HG03064 (cell line): ENCODE measurements around the gene CYB561D1.

Experiments used
- ATAC-seq: cut with Tn5 transposase; IDR thresholded peaks from one replicate; pipeline ENCODE4 v1.9.1; 2021; ENCODE audit warnings: low read depth; ENCODE audit not compliant: unreplicated experiment

The CYB561D1 gene

DNA sequence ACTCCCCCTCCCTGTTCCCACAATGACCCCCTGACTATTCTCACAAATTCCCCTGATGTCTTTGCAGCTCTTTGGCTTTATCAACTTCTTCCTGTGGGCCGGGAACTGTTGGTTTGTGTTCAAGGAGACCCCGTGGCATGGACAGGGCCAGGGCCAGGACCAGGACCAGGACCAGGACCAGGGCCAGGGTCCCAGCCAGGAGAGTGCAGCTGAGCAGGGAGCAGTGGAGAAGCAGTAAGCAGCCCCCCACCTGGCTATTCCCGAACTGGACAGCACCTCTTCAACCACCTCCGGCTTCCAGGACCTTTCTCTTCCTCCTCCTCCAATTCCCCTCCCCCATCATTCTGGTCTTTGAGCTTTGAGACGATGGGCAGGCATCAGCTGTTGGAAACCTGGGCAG is 14.6 kb upstream of the CYB561D1 start:
- no peak for ATAC-seq

DNA sequence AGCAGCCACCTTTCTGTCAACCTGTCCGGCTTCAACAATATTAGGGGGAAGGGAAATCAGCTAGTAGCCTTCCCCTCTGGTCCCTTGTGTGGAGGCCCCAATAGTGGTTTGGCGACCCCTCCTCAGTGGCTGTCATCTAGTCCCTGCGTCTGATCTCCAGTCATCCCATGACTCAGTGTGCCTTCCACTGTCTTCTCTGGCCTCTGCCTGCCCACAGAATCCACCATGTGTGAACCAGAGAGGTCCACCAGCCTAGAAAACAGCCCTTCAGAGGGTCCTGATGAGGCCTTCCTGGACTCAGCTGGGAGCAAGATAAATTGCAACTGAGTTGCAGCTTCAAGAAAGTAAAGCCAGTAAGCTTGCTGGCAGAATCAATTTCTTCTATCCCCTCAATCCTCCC is 14.0 kb upstream of the CYB561D1 start:
- ATAC-seq = no peak

DNA sequence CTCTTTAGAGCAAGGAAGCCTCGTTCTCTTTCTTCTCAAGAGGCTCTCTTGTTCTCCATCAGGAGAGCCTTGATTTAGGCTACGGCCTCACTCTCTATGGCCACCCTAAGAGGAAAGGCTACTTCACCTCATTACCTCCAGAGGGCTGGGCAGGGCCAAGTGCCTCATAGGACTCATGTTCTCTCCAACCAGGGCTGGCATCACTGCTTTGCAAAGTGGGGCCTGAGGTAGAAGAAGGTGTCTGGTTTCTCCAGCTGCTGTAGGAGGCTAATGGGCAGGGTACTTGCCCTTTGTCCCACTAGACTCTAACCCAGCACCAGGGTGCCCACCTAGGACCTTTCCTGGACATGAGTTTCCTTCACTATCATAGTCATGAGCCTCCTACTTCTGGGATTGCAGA is 12.2 kb upstream of the CYB561D1 start:
- no peak for ATAC-seq

DNA sequence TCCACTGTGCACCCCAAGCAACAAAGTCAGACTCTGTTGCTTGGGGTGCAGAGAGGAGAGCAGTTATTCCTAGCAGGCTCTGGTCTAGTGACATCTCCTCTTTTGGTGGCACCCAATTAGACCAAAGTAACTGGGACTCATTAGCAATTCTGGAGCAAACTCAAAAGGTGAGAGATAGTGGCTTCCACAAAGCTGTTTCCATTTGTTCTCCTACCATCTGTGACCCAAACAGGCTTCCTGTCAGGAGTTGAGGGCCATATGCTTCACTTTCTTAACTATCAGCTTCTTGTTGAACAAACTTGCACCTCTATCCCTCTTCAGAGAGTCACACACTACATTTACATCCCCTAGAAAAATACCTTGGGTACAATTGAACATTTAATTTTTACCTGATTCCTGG is 11.7 kb upstream of the CYB561D1 start:
- ATAC-seq = no peak

DNA sequence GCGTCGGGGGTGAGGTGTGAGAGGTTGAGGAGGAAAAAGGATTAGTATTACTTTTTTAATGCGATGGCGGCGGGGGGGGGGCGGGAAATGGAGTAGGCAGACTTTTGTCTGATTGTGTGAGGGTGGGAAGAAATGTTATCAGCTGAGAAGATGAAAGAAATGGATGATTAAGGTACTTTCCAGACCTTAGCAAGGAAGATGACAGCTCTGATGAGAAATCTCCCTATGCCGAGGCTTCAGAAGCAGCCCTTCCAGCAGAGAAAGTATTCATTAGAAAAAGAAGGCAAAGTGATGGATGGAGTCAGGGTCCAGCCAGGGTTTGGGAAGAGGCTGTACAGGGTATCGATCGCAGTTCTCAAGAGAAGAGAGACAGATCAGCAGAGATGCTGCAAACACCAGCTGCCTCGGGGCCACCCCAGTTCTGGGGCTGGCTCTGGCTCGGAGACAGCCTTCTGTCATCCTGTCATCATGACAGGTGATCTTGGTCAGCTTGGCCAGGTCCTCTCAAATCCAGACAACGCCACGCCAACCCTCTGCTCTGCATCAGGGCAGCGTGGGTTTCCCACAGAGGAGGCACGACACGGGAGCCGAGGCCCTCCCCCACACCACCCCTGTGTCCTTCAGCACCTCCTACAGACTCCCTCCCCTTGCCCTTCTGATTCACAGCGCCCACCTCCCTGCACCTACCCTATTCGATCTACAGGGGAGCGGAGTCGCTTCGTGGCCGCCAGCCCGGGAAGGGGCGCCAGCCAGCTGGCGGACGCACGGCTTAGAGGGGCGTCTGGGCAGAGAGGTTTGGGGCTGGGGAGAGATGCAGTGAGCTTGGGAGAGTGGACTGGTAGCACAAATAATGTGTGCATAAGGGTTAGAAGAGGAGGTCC is 10.9 kb upstream of the CYB561D1 start:
- ATAC-seq = peak; percentile 22

DNA sequence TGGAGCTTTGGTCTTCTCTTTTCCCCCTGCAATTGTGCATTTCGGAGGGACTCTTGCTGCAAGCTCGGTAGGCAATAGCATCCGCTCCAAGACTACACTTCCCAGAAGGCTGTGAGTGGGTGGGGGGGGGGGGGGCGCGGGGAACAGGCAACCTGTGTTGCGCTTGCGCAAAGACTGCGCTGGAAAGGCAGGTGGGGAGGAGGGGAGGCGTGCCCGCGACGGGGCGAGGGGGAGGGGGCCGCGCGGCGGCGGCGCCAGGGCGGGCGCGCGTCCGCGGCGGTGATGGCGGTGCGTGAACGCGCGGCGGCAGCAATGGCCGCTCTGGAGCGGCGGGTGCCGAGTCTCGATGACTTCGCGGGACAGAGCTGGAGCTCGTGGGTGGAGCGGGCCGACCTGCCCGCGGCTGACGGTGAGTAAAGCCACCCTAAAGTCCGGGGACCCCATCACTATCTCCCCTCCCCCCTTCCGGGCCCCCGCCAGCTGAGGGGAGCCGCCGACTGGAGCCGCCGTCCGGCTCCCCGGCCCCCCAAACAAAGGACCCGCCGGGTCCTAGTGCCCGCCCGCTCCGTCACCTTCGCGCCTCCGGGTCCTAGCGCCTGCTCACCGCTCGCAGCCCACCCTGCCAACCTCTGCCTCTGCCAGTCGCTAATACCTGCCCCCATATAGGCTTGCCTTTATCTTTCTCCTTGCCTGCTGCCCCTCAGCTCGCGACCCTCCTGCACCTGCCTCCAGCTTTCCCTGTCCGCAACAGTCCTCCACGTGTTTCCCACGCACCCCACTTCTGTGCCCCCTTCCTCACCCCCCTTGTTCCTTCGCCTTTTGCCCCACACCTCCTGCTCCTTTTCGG is 10.0 kb upstream of the CYB561D1 start, which contains the start of gene ATXN7L2:
ATXN7L2 (plus strand) TSS at position 234 of the 847 bp plus-strand sequence; CDS start at position 283, 49 bp downstream.
- peak; percentile 71 for ATAC-seq

DNA sequence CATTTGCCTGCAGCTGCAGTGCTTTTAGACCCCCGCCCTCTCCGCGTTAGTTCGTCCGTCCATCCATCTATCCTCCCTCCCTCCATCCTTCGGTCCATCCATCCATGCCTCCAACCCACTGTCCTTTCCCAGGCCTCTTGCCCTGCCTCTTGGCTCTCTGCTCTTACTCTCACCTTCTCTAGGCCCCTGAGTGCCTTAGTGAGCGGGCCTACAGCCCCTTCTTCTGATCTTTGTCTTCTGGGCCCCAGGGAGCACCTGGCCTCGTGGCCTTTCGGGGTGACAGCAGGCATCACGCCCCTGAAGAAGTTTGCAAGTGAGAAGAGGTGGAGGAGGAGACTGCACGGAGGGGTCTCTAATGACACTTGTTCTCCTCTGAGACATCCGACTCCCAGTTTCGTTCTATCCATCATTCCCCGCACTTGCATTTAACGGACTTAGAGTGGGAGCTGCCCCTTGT is 9.3 kb upstream of the CYB561D1 start:
- ATAC-seq = no peak

DNA sequence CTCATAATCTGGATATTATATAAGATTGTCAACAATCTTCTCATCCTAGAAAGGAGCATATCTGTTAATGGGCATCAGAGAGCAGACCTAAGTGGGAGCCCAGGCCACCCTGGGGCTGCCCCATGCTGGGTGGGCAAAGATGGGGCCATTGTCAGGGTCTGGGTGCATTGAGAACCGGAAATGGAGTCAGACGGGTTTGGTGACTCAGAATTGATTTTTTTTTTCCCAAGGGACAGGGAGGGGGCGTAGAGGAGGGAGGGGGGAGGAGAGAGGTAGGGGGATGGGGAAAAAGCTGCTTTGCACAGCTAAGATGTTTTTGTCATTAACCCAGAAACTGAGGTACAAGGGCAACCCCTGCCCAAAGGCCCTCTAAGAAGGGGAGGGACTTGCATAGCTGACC is 8.9 kb upstream of the CYB561D1 start:
- ATAC-seq = no peak

DNA sequence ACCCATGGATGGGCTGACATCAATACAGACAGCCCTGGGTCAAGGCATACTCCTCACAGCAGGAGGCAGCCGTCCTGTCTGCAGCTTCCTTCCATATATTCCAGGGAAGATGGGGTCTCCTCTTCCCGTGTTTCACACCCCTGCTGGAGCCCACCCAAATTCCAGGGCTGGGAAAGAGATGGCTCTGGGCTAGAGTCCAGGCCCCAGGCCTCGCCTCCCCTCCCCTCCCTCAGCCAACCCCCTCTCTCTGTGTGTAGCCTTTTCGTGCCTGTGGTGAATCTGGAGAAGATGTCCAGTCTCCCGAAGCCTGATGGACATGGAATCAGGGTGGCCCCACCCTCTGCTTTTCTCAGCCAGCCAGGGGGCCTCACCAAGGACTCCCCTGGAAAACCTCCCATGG is 6.6 kb upstream of the CYB561D1 start:
- no peak for ATAC-seq

DNA sequence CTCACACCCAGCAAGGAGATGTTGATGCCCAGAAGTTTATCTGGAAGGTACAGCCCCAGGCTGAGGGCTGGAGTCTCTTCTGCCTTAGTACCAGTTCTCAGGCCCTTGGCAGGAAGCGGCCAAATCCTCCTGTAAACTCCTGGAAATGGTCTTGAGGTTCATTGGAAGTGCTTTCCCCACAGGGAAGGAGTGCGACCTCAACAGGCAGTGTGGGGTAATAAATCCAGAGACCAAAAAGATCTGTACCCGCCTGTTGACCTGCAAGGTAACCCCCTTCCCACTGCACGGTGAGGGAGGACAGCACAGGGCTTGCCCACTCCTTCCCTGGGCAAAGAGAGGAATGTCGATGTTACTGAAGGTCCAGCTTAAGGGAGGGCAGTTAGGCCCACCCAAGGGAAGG is 5.7 kb upstream of the CYB561D1 start:
- ATAC-seq = no peak

DNA sequence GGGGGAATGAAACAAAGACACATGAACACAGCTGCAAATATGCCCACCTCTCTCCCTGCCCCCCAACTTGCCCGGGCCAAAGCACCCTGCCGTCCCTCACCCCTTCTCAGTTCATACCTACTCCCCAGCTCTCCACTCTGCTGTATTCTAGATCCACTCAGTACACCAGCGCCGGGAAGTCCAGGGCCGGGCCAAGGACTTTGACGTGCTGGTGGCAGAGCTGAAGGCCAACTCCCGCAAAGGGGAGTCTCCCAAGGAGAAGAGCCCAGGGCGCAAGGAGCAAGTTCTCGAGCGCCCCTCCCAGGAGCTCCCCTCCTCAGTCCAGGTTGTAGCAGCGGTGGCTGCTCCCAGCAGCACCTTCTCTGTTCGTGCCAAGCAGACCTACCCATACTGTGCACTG is 5.2 kb upstream of the CYB561D1 start:
- no peak for ATAC-seq

DNA sequence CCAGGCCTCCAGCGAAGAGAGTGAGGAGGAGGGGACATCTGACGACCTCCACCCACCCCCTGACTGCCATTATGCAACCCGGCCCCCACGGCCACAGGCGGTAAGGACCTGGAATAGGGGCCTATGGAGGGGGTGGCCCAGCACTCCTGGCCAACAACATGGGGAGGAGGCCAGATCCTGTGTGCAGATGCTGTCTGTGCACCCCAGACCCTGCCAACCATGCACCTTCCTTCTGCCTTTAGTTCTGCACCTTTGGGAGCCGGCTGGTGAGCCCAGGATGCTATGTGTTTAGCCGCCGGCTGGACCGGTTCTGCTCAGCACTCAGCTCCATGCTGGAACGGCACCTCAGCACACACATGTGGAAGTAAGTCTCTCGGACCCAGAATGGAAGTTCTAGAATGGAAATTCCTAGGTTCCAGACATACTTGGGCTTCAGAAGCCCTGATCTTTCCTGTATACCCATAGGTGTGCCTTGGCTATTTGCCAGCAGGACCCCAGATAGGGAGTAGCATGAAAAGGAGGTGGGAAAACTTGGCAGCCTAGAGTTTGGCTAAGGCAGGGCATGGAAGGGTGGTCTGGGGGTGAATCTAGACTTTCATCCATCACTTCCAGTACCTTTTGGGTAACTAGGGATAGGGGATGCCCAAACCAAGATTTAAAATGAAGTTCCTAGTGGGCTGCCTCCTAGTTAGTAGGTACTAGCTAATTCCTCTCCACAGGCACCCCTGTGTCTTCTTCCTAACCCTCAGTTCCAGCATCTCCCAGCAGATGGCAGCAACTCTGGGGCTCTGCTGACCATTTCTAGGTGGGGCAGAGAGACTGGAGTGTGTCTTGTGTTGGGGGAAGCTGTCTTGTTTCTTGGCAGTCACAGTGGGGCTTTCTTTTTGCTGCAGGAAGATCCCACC is 3.6 kb upstream of the CYB561D1 start:
- no peak for ATAC-seq

DNA sequence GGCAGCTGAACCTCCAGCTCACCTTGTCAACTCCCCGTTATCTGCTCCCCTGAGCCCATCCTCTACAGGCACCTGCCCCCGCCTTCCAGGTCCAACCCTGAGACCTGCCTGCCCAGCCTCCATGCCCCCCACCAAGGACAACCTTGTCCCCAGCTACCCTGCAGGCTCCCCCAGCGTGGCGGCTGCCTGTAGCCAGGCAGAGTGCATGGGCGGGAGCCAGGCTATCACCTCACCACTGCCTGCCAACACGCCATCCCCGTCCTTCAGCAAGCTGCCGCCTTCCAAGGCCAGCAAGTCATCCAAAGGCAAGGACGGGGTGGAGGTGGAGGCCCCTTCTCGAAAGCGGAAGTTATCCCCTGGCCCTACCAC is 3.0 kb upstream of the CYB561D1 start:
- no peak for ATAC-seq

DNA sequence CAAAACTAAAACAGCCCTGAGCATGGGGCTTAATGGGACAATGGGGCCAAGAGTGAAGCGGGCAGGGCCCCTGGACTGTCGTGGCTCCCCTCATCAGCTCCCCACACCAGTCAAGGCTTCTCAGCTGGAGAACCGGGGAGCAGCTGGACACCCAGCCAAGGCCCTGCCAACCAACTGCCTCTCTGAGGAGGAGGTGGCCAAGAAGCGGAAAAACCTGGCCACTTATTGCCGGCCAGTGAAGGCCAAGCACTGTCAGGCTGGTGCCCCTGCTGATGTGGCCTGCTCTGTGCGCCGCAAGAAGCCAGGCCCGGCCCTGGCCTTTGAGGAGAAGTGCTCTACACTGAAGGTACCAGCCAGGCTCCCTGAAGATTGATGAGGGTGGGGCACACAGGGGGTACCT is 2.5 kb upstream of the CYB561D1 start:
- no peak for ATAC-seq

DNA sequence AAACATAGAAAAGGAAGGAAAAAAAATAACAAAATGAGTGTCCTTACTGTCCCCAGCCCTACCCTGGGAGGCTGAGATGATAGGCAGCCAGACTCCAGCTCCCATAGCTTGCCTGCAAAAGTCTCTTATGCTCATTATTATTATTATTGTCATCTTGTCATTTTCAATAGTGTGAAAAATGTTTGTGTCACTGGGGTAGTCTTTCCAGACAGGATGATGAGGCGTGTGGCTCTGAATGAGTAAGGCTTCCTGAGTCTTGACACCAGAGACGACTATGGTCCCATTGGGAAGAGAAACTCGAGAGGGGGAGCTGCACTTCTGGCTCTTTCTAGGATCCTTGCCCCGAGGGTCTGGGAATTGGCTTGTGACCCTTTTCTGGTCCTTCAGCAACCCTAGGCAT is 1.1 kb upstream of the CYB561D1 start:
- ATAC-seq = no peak

DNA sequence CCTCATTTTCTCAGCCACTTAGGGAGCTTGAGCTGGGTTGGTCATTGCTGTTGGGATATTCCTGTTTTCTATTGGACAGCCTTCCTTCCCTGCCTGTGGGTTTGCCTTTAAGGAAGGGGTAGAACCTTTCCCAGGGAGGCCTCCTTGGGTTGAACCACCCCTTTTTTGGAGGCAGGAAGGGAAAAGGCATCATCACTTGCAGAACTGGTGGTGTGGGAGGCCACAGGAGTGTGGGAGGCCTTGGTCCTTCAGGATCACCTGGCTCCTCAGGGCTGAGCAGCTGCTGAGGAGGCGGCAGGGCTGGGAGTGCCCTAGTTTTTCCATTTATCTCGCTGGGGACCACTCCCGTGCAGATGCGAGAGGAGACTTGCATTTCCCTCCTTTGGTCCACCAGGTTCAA is 667 bp upstream of the CYB561D1 start:
- ATAC-seq = no peak

DNA sequence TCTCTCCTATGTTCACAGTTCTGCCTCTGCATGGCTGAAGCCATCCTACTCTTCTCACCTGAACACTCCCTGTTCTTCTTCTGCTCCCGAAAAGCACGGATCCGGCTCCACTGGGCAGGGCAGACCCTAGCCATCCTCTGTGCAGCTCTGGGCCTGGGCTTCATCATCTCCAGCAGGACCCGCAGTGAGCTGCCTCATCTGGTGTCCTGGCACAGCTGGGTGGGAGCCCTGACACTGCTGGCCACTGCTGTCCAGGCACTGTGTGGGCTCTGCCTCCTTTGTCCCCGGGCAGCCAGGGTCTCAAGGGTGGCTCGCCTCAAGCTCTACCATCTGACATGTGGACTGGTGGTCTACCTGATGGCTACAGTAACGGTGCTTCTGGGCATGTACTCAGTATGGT is 1.8 kb downstream of the CYB561D1 start:
- no peak for ATAC-seq

DNA sequence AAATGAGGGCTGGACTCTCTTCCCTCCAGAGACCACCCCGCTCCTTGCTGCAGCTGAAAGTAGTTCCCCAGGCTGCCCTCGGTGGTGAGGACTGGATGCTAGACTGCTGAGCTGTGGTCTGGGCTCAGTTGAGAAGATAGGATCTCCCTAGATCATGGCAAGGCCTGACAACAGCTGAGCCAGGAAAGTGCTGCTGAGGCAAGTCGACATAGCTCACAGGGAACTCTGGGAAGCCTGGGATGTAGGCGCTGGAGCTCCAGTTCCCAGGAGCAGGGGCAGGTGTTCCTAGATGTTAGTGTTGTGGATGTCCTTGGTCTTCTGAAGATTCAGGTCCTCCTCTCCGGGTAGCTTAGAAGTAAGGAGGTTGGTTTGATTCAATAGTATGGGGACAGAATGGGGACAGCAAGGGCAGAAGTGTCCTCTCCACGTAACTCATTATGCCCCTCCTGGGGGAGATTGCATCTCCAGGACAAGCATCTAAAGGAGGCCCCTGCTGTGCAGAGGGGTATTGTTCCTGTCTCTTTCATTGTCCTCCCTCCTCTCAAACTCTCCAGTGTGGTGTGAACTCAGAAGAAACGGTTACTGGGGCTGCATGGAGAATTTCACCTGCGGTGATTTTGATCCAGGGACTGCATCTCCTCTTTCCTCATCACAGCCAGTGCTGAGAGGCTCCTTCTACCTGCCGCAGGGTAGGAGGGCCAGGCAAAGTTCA is 3.7 kb downstream of the CYB561D1 start:
- no peak for ATAC-seq

DNA sequence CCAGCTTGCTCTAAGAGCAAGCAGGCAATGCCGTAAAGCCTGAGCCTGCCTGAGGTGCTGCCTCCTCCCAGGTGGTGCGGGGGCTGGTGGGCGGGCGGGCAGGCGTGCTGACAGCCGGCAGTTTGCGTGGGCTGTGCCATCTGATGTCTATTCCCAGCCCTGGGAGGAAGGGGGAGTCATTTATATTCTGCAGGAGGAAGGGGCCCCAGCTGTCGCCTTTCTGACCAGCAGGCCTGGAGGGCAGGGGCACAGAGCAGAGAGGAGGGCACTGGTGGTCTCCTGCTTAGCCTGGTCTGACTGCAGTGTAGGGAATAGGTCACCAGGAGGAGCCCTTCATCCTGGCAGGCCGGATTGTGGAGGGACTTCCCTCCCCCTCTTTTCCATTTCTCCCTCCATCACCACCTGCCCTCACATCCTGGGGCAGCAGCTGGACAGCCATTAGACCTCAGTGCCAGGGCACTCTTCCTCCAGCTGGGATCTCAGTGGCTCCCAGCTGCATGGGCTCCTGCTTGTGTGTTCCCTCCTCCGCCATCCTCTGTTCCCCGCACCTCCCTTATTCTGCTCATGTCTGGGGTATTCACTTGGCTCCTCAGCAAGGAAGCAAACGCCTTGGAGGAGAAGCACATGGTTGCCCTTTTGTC is 4.4 kb downstream of the CYB561D1 start:
- no peak for ATAC-seq

DNA sequence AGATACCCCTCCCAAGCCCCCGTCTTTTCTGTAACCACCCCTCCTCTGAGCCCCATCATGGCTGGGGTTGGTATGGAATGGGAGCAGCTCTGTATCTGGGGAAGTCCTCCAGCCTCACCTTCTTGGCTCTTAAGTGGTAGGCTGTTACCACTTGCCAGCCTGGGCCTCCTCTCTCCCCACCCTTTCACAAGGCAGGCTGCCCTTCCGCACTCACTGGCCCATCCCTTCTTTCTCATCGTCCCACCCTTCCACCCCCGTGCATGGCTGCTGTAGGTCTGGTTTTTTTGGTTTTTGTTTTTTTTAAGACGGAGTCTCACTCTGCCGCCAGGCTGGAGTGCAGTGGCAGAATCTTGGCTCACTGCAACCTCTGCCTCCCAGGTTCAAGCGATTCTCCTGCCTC is 5.2 kb downstream of the CYB561D1 start:
- ATAC-seq = no peak
